HG02885 (cell line): Measurements from ENCODE around the gene TGFBR3L.
"Not testable (repeated sequence)": the region's sequence is repeated elsewhere in the genome, so short reads cannot be mapped to it uniquely, and the experiment has no call there.

Experiments used
- ATAC-seq: cut with Tn5 transposase; IDR thresholded peaks from one replicate; pipeline ENCODE4 v1.9.1; 2021; ENCODE audit warnings: mild to moderate bottlenecking; ENCODE audit not compliant: unreplicated experiment, poor library complexity

TGFBR3L gene

GRCh38 chr19:7879111-7879807 is 35.4 kb upstream of the TGFBR3L start:
- ATAC-seq: no peak

- ATAC-seq: no peak
Observed at GRCh38 chr19:7879836-7880235, 34.8 kb upstream of the TGFBR3L start.

- no peak for ATAC-seq
Observed at GRCh38 chr19:7881910-7882309, 32.7 kb upstream of the TGFBR3L start.

GRCh38 chr19:7883105-7883504 is 31.5 kb upstream of the TGFBR3L start:
- no peak for ATAC-seq

GRCh38 chr19:7883796-7884570 is 30.6 kb upstream of the TGFBR3L start:
- ATAC-seq: no peak

GRCh38 chr19:7885818-7886217 is 28.8 kb upstream of the TGFBR3L start:
- ATAC-seq: no peak

- no peak for ATAC-seq
Observed at GRCh38 chr19:7887408-7888144, 27.1 kb upstream of the TGFBR3L start.

GRCh38 chr19:7888145-7888825 is 26.3 kb upstream of the TGFBR3L start, which contains the start of gene LRRC8E:
TSS of gene LRRC8E (plus strand) at chr19:7888510. CDS start at chr19:7895604, 7,094 bp downstream.
- no peak for ATAC-seq

GRCh38 chr19:7888826-7889217 is 25.8 kb upstream of the TGFBR3L start:
- no peak for ATAC-seq

- ATAC-seq: not testable (repeated sequence)
Observed at GRCh38 chr19:7893362-7894101, 21.1 kb upstream of the TGFBR3L start.

- ATAC-seq: no peak
Observed at GRCh38 chr19:7894612-7895309, 19.9 kb upstream of the TGFBR3L start.

GRCh38 chr19:7895565-7895964 is 19.1 kb upstream of the TGFBR3L start:
- ATAC-seq: no peak

GRCh38 chr19:7897292-7897691 is 17.3 kb upstream of the TGFBR3L start:
- ATAC-seq: no peak

- ATAC-seq: no peak
Observed at GRCh38 chr19:7898967-7899366, 15.7 kb upstream of the TGFBR3L start.

GRCh38 chr19:7899751-7900378 is 14.8 kb upstream of the TGFBR3L start:
- ATAC-seq: no peak

- ATAC-seq: no peak
Observed at GRCh38 chr19:7900401-7900870, 14.2 kb upstream of the TGFBR3L start.

GRCh38 chr19:7900931-7901330 is 13.7 kb upstream of the TGFBR3L start:
- ATAC-seq: no peak

GRCh38 chr19:7901337-7901736 is 13.3 kb upstream of the TGFBR3L start:
- ATAC-seq: no peak

GRCh38 chr19:7902796-7903243 is 11.8 kb upstream of the TGFBR3L start:
- no peak for ATAC-seq
